Gastrocnemius medialis (tissue), 4 donors: Measurements from ENCODE around the gene CEPT1. TPM values are rescaled to one million over a fixed set of nuclear protein-coding genes. Genes with fewer than 3 reads are reported as not detected.
A peak's percentile ranks its signal among the peaks of the same experiment; 100 is the strongest.

Experiments used
- ATAC-seq, 2 donors: fragments of 150-250 bp; one replicate each; pipeline ENCODE4 v1.9.1; 2016
- DNase-seq, 2 donors: peaks; one replicate each; pipeline ENCODE4 v3.0.0-alpha.2; 2019
- H3K27ac ChIP-seq, 4 donors: fragments of 200-600 bp; sonication (generic); 1 replicate in 1 of 4; 2 replicates in 3 of 4; pipeline ENCODE4 v1.5.1; 2016 to 2018; ENCODE audit warnings: mild to moderate bottlenecking in 2 of 4, moderate library complexity in 1 of 4
- H3K27me3 ChIP-seq, 3 donors: fragments of 200-600 bp; sonication (generic) in 2 of 3; 1 replicate in 1 of 3; 2 replicates in 2 of 3; pipeline versions ENCODE4 v1.5.1 to v1.6.0; 2016 to 2019; ENCODE audit warnings: mild to moderate bottlenecking in 1 of 3, moderate library complexity in 1 of 3
- H3K36me3 ChIP-seq, 2 donors: fragments of 200-600 bp; sonication (generic) in 1 of 2; one replicate each; pipeline ENCODE4 v1.5.1; 2017 to 2018
- H3K4me1 ChIP-seq, 2 donors: fragments of 200-600 bp; sonication (generic) in 1 of 2; one replicate each; pipeline ENCODE4 v1.5.1; 2016 to 2017; ENCODE audit warnings: mild to moderate bottlenecking in 2 of 2
- H3K4me3 ChIP-seq, 4 donors: fragments of 200-600 bp; sonication (generic) in 3 of 4; 1 replicate in 1 of 4; 2 replicates in 3 of 4; pipeline ENCODE4 v1.5.1; 2016 to 2019; ENCODE audit warnings: mild to moderate bottlenecking in 2 of 4
- H3K9me3 ChIP-seq, 3 donors: fragments of 200-600 bp; sonication (generic) in 2 of 3; 1 replicate in 1 of 3; 2 replicates in 2 of 3; pipeline ENCODE4 v1.5.1; 2016 to 2019
- POLR2A ChIP-seq, 2 donors: fragments of 450-650 bp; IDR thresholded peaks; one replicate each; pipeline ENCODE4 v1.6.1; 2017; ENCODE audit warnings: antibody characterized with exemption in 2 of 2, mild to moderate bottlenecking in 2 of 2, moderate library complexity in 2 of 2
- in situ Hi-C, 4 donors: fragments of 200-750 bp; cut with MboI; loops; one replicate each; pipeline versions ENCODE4 v1.15.0 to v1.8.0; 2017; ENCODE audit warnings: low sequenced_read_pairs in 4 of 4
- intact Hi-C: fragments of 100-400 bp; cut with DNase I; formaldehyde crosslinking; loops from one replicate; pipeline ENCODE4 v1.15.1; 2023; ENCODE audit warnings: low total_unique reads
- total RNA-seq, 4 donors: library from RNA; depleted of rRNA; stranded (reverse); fragments of >200 nt; gene quantifications; one replicate each; pipeline versions ENCODE4 v1.1.0 to v1.2.3, GENCODE V29; 2016
- TF ChIP-seq, protein P1 (sequence below), 5 experiments: fragments of 450-650 bp in 3 of 5; fragments of 200-600 bp in 2 of 5; sonication (generic) in 2 of 5; IDR thresholded peaks in 4 of 5; conservative IDR thresholded peaks in 1 of 5; 1 replicate in 4 of 5; 2 replicates in 1 of 5; pipeline ENCODE4 v1.5.1; 2016 to 2019; ENCODE audit warnings: antibody characterized with exemption in 5 of 5, mild to moderate bottlenecking in 3 of 5, moderate library complexity in 3 of 5

Gene CEPT1
- total RNA-seq, 4 donors from 2014 or later, result 8.2 to 14.8 (median 10.6) TPM

GRCh38 chr1:111225091-111225490, 85.1 kb downstream of the CEPT1 start:
- Histone ChIP-seq H3K4me1 (no peaks in the 10 kb centered on the region), H3K27ac (no peak overlapping the region), H3K9me3 (no peaks in the 10 kb centered on the region), H3K36me3 (no peaks in the 10 kb centered on the region), H3K4me3 (no peak overlapping the region), H3K27me3 (no peaks in the 10 kb centered on the region)
- in situ Hi-C loops, result loop anchor here (10.0 kb wide), 4 partner anchors 100 to 550 kb away; no protein-coding TSS in a partner anchor
- TF ChIP-seq, protein P1, sequence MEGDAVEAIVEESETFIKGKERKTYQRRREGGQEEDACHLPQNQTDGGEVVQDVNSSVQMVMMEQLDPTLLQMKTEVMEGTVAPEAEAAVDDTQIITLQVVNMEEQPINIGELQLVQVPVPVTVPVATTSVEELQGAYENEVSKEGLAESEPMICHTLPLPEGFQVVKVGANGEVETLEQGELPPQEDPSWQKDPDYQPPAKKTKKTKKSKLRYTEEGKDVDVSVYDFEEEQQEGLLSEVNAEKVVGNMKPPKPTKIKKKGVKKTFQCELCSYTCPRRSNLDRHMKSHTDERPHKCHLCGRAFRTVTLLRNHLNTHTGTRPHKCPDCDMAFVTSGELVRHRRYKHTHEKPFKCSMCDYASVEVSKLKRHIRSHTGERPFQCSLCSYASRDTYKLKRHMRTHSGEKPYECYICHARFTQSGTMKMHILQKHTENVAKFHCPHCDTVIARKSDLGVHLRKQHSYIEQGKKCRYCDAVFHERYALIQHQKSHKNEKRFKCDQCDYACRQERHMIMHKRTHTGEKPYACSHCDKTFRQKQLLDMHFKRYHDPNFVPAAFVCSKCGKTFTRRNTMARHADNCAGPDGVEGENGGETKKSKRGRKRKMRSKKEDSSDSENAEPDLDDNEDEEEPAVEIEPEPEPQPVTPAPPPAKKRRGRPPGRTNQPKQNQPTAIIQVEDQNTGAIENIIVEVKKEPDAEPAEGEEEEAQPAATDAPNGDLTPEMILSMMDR (IDR thresholded peaks at IDR 0.05 in 4 of 5, conservative IDR thresholded peaks at IDR 0.05 in 1 of 5), result no peak
- no peak for TF ChIP-seq POLR2A (IDR thresholded peaks at IDR 0.05)
- intact Hi-C loops, result no loop called here
- no peak for ATAC-seq
- DNase-seq, result no peak

DNA sequence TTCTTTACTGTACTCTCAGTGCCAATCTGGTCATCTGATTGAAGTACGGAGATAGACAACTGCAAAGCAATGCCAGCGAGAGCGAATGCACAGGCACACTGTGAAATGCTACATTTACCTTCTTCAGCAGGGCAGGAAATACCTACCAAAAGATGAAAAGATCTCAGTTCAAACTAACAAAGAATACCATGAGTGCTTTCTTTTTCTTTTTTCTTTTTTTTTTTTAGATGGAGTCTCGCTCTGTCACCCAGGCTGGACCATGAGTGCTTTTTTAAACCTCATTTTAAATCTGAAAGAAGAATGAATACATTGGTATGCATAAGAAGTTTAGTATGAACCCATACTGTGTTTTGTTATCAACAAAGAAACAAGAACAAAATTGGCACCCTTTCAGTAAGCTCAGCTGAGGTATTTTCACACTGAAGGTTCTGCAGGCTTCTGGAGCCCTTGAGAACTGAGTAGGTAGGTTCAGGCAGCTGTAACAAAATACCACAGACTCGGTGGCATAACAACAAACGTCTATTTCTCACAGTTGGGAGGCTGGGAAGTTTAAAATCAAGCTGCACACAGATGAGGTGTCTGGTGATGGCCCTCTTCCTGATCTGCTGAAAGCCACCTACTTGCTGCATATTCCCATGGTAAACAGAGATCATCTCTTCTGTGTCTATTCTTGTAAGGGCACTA, 85.8 kb downstream of the CEPT1 start:
- no peak overlapping the region for H3K27ac ChIP-seq
- intact Hi-C loops (no loop called here), in situ Hi-C loops (loop anchor here (10.0 kb wide), 4 partner anchors 99 to 549 kb away; no protein-coding TSS in a partner anchor)
- no peaks in the 10 kb centered on the region for H3K9me3 ChIP-seq
- TF ChIP-seq, protein P1 (IDR thresholded peaks at IDR 0.05 in 4 of 5, conservative IDR thresholded peaks at IDR 0.05 in 1 of 5), result no peak
- TF ChIP-seq POLR2A (IDR thresholded peaks at IDR 0.05), result no peak
- ATAC-seq (no peak), DNase-seq (no peak)
- no peaks in the 10 kb centered on the region for H3K4me1 ChIP-seq
- H3K36me3 ChIP-seq, result no peaks in the 10 kb centered on the region
- H3K4me3 ChIP-seq, result no peak overlapping the region
- H3K27me3 ChIP-seq, result no peaks in the 10 kb centered on the region

DNA sequence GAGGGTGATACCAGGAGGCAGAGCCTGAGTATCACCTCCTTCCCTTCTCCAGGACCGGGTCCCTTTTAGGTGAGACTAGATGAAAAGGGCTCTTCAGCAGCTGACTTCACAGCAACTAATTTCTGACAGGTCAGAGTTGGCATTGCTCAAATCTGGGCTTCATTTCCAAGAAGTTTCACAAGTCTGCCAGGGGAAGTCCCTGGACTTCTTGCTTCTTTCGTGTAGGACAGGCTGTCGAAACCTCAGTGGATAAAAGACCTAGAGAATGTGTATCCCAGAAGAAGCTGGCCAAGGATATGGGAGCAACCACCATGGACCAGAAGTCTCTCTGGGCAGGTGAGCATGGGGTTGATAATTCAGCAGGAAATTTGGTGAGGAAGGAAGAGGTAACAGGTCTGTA, 87.4 kb downstream of the CEPT1 start, which contains the start of gene CHI3L2:
Gene CHI3L2 (plus strand): TSS at position 280 of the 400 bp plus-strand sequence. CDS start 17 bp downstream, at position 297.
- Histone ChIP-seq H3K4me3 (no peak within 1 kb of the TSS), H3K36me3 (no peaks in the 10 kb centered on the region), H3K27ac (peak within 1 kb of the TSS in 3 of 4 donors; percentile 10 to 33 (median 21)), H3K9me3 (no peaks in the 10 kb centered on the region), H3K27me3 (no peaks in the 10 kb centered on the region), H3K4me1 (no peaks in the 10 kb centered on the region)
- ATAC-seq, result peak in 1 of 2 donors; percentile 63
- DNase-seq, result no peak
- TF ChIP-seq POLR2A (IDR thresholded peaks at IDR 0.05), result no peak
- in situ Hi-C loops, result loop anchor here (10.0 kb wide), 4 partner anchors 97 to 547 kb away; no protein-coding TSS in a partner anchor
- intact Hi-C loops, result no loop called here

DNA sequence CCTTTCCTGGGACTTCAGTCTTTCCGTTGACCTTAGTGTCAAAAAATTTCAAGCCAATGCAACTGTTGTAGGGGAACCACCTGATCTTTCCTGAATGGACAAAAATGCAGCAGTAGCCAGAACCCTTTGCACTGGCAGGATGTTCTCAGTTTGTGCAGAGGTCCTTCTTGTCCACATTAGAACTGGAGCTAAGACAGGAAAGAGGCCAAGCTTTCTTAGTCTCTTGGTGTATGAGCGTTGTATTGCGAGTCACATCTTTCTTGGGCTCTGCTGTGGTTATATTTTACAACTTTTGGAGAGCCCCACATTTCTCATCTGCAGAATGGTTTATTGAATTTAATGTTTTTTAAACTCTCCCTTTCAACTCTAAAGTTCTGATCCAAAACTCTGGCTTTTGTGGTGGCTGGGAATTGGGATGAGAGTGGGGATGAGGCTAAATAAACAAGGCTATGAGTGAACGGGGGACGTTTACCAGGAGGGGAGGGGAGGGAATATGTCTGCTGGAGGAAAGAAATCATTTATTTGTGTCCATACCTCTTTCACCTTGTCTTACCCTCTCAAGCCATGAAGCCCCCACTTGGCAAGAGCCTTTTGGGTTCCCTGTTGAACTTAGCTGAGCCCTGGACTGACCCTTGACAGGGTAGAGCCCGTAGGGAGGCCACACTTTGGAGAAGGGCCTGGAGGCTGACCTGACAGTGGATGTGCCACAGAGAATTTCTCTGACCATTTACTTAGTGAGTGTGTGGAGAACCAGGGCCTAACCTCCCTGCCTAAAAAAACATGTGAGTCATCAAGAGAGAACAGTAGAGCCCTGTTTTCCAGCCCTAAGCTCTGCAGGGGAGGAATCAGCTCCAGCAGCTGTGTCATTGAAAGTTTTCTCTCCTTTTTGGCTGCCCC, 88.1 kb downstream of the CEPT1 start:
- Histone ChIP-seq H3K27ac (peak overlapping the region in 3 of 4 donors; percentile 10 to 33 (median 21)), H3K4me3 (no peak overlapping the region), H3K4me1 (no peaks in the 10 kb centered on the region), H3K9me3 (no peaks in the 10 kb centered on the region), H3K27me3 (no peaks in the 10 kb centered on the region), H3K36me3 (no peaks in the 10 kb centered on the region)
- DNase-seq (no peak), ATAC-seq (peak; percentile 73 to 80)
- in situ Hi-C loops (loop anchor here (10.0 kb wide), 4 partner anchors 97 to 547 kb away; no protein-coding TSS in a partner anchor), intact Hi-C loops (no loop called here)
- no peak for TF ChIP-seq POLR2A (IDR thresholded peaks at IDR 0.05)
- TF ChIP-seq, protein P1 (IDR thresholded peaks at IDR 0.05 in 4 of 5, conservative IDR thresholded peaks at IDR 0.05 in 1 of 5), result no peak

DNA sequence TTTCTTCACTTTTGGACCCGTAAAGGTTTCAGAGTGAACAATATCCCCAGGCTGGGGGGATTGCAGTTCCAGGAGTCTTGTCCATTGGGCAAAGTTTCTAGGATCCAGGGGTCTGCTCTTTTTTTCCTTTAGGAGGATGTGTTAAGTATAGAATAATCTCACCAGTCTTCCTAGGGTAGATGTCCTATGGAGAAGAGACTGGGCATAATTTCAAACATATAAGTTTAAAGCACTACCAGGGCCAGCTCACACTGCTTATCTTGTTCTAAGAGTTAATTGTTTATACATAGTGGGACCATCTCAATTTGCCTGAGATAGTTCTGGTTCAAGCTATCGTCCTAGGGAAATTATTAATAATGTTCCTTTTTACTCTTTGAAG, 88.7 kb downstream of the CEPT1 start:
- H3K36me3 ChIP-seq, result no peaks in the 10 kb centered on the region
- in situ Hi-C loops (loop anchor here (10.0 kb wide), 4 partner anchors 96 to 546 kb away; no protein-coding TSS in a partner anchor), intact Hi-C loops (no loop called here)
- no peaks in the 10 kb centered on the region for H3K27me3 ChIP-seq
- TF ChIP-seq, protein P1 (IDR thresholded peaks at IDR 0.05 in 4 of 5, conservative IDR thresholded peaks at IDR 0.05 in 1 of 5), result no peak
- H3K9me3 ChIP-seq, result no peaks in the 10 kb centered on the region
- H3K27ac ChIP-seq, result no peak overlapping the region
- DNase-seq (no peak), ATAC-seq (no peak)
- H3K4me3 ChIP-seq, result no peak overlapping the region
- H3K4me1 ChIP-seq, result no peaks in the 10 kb centered on the region
